HG03060 (cell line): ENCODE data around the gene SIGLEC11.
"Not testable (repeated sequence)": the region's sequence is repeated elsewhere in the genome, so short reads cannot be mapped to it uniquely, and the experiment has no call there.

Experiments used
- ATAC-seq: cut with Tn5 transposase; IDR thresholded peaks from one replicate; pipeline ENCODE4 v1.9.1; 2021; ENCODE audit warnings: low read depth, moderate number of reproducible peaks; ENCODE audit not compliant: unreplicated experiment

The SIGLEC11 gene

DNA sequence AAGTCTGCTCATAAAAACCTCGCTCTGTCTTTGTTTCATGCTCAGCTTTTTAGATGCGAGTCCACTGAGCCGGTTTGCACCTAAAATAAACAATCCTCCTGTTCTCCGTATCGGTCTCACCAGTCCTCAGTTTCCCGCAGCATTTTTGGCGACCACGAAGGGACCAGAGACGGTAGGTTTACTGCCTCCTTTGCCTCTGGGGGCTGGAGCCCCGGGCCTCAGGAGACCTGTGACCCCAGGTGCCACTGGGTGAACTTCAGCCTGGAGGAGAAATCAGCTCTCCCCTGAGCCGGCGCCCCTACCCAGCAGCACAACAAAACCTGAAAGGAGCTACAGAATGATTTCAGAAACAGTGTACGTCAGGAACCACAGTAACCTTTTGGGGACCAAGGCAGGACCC lies 8.1 kb downstream of the SIGLEC11 start:
- ATAC-seq = no peak

DNA sequence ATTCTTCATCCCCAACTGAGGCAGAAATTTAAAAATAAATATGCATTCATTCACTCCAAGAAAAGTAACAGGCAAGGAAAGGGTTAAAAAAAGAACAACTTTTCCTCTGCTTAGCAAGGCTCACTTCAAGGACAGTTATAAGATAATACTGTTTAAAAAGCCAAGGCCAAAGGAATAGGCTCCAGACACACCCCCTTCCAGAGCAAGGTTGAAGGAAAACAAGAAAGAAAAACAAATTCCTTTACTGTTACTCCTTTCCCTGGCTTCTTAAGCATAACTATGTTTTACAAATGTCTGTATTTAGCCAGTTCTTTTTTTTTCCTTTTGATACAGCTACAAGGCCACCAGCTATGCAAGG lies 8.5 kb downstream of the SIGLEC11 start:
- no peak for ATAC-seq

DNA sequence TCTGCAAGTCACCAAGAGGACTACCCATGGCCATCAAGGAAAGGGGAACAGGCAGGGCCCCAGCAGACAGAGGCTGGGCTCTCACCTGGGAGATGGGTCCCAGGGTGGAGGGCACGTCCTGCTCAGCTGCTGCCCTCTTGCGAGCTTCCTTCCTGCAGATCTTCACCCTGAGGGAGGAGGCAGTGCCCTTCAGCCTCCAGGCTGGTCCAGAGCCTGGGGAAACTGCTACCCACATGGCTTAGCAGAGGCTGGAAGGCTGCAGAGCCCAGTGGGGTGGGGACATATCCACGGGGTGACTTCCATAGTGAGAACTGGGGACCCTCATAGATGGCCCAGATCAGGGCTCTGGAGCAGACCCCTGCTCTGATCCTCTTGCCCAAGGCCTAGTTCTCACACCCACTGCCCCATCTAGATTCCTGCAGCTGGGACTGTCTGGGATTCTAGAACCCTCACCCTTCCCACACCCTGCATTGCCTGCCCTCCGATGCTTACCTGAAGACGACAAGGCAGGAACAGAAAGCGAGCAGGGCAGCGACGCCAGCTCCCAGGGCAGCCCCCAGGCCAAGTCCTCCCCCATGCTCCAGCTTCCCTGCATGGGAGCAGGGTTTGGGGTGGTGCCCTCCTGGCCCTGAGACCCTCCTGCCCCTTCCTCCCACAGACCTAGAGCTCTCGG lies 9.0 kb downstream of the SIGLEC11 start:
- no peak for ATAC-seq

DNA sequence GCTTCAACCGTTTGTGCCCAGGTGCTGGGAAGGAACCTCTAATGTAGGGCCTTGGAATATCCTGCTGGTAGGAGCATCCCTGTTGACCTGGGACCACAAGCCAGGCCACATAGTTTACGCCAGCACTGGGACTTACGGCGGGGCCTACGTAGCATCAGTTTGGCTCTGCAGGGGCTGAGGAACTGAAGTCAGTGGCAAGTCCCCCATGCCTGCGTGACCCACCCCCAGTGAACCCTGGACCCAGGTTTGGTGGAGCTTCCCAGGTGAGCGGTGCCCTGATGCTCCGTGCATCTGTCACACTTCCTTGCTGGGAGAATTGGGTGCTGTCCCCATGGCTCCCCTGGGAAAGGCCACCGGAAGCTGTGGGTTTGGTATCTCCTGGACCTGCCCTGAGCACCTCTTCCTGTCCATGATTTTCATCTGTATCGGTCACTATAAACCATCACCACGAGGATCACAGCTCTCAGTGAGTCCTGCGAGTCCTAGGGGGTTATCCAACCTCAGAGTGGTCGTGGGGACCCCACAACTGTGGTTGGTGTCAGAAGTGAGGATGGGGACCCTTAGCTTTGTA lies 9.9 kb downstream of the SIGLEC11 start:
- ATAC-seq = no peak

DNA sequence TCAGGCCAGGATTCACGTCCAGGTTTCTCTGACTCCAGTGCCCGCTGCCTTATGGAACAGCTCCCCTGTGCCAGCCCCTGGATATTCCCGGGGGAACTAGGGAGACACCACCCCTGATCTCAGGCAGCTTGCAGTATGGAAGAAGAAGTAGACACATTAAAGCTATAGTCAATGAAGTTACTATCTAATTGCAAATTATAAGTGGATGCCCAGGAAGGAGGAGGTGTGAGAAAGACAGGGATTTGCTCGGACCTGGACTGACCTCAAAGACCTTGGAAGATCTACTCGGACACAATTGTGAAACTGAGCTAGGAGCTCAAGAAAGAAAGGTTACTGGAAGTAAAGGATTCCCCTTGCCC lies 10.4 kb downstream of the SIGLEC11 start:
- no peak for ATAC-seq

GRCh38 chr19:49949742-49950589 lies 11.0 kb downstream of the SIGLEC11 start:
- ATAC-seq = no peak

GRCh38 chr19:49946415-49946814 lies 14.6 kb downstream of the SIGLEC11 start:
- no peak for ATAC-seq

DNA sequence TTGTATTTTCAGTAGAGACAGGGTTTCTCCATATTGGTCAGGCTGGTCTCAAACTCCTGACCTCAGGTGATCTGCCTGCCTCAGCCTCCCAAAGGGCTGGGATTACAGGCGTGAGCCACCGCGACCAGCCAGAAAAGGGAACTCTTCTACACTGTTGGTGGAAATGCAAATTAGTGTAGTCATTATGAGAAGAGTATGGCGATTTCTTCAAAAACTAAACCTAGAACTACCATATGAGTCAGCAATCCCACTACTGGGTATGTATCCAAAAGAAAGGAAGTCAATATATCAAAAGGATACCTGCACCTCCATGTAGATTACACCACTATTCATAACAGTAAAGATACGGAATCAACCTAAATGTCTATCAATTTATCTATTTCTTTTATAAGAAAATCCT lies 16.4 kb downstream of the SIGLEC11 start:
- ATAC-seq = not testable (repeated sequence)

DNA sequence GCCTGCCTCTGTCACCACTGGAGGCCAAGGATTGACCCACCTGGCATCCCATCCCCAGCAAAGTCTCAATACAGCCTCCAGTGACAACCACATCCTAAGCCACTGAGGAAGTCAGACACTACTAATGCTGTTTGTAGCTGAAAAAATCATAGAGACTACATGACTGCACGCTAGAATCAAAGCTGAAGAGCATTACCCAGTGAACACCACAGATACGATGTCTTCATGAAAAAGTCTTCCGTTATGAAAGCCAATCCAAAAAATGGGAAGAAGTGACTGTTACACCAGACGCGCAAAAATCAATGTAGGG lies 20.5 kb downstream of the SIGLEC11 start:
- ATAC-seq = no peak

GRCh38 chr19:49939721-49940481 lies 21.1 kb downstream of the SIGLEC11 start:
- no peak for ATAC-seq

- no peak for ATAC-seq
These were observed 22.3 kb downstream of the SIGLEC11 start for GRCh38 chr19:49938662-49939061.

DNA sequence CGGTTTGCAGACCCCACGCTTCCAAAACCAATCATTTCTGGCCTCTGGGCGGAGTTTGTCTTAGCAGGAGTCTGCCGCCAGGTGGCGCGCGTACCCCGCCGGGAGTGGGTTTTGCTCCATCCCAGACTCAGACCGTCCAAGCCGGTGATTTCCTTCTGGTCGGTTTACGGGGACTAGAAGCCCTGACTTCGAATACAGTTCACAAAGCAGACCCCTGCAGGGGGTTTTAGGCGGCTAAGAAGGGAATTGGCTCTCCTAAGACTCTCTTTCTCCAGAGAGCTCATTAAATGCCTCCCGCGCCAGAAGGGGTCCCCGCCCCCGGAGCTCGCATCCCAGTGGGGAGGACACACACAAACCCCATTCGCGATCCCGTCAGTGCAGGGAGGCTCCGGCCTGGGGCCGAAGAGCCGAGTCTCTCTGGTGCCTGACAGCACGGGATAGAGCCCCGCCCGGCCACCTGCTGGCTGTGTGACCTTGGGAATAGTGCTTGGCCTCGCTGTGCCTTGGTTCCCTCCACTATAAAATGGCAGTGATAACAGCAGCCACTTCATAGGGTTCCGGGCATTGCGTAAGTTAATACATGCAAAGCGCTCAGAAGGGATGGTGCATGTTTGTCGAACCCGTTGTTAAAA lies 23.1 kb downstream of the SIGLEC11 start:
- ATAC-seq = no peak

DNA sequence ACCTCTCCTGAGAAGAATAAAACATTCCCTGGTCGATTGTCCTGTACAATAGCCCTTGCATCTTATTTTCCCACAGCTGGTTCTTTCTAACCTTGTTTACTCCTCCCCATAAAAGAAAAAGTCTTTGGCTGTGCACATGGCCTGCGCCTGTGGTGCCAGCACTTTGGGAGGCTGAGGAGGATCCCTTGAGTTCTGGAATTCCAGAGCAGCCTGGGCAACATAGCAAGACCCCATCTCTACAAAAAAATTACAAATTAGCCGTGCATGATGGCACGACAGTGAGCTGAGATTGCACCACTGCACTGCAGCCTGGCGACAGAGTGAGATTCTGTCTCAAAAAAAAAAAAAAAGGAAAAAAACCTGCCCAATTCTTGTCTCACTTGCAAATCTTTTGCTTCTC lies 24.4 kb downstream of the SIGLEC11 start:
- ATAC-seq = no peak

- no peak for ATAC-seq
These were observed 27.3 kb downstream of the SIGLEC11 start for GRCh38 chr19:49933643-49934042.

DNA sequence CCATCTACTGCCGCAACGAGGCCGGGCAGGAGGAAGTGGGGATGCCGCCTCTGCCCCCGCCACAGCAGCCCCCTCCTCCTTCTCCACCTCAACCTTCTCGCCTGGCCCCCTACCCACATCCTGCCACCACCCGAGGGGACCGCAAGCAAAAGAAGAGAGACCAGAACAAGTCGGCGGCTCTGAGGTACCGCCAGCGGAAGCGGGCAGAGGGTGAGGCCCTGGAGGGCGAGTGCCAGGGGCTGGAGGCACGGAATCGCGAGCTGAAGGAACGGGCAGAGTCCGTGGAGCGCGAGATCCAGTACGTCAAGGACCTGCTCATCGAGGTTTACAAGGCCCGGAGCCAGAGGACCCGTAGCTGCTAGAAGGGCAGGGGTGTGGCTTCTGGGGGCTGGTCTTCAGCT lies 28.2 kb downstream of the SIGLEC11 start:
- ATAC-seq = no peak

- no peak for ATAC-seq
These were observed 28.9 kb downstream of the SIGLEC11 start for GRCh38 chr19:49932041-49932451.

DNA sequence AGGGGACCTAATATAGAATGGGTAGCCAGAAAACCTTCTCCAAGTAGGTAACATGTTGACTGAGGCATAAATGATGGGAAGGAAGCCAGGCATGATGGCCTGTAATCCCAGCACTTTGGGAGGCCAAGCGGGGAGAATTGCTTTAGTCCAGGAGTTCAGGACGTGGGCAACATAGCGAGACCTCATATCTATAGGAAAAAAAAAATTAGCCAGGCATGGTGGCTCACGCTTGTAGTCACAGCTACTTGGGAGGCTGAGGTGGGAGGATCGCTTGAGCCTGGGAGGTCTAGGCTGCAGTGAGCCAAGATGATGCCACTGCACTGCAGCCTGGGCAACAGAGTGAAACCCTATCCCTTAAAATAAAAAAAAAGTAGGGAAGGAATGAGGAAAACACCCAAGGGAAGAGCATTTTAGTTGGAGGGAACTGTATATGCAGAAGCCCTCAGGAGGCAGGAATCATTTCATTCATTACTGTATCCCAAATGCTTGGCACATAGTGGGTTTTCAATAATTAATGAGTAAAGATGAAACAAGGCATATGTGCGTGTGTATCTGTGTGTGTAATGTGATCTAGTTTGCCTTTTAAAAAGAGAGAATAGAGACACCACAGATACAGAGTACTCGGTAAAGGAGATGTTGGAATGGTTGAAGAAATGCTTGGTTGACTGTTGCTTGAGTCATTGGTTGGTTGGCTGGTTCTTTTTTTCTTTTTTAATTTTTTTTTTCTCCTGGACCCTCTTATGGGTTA lies 29.5 kb downstream of the SIGLEC11 start:
- no peak for ATAC-seq

- no peak for ATAC-seq
These were observed 30.4 kb downstream of the SIGLEC11 start for GRCh38 chr19:49930483-49931011.

DNA sequence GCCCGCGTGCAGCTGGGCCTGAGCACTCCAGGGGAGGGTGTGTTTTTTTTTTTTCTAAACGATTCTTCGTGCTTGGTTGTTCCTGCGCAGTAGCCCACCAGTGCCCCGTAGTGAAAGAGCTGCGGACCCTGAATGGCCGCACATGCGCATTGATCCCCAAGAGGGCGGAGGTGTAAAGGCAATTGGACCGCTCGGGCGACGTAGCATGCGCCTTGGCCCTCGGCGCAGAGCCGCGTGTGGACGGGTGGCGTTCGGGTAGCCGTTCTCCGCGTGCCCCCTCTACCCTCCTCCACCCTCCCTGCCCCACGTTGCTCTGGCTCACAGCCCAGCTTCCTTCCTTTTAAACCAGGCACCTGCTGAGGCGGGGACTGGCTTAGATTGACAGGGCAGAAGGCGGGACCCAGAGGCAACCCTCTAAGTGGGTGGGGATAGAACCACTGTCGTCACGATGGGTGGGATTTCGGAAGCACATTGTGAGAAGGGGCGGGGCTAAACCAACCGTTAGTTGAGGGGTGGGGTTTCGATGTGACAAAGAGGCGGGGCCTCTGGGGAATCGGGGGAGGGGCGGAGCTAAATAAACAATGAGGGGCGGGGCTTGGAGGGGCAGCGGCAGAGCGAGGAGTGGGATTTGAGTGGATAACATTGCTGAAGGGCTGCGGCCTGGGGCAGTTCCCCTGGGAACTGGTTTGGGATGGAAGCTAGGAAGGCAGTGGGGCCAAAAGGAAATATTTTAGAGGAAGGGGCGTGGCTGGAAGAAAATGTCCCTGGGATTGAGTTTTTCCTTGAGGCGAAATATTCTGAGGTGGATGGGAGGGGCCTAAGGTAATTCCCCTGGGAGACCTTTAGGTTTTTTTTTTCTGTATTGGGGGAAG lies 31.1 kb downstream of the SIGLEC11 start:
- ATAC-seq = peak; percentile 68
